ENCODE data around the gene CDKN1B.

DNA sequence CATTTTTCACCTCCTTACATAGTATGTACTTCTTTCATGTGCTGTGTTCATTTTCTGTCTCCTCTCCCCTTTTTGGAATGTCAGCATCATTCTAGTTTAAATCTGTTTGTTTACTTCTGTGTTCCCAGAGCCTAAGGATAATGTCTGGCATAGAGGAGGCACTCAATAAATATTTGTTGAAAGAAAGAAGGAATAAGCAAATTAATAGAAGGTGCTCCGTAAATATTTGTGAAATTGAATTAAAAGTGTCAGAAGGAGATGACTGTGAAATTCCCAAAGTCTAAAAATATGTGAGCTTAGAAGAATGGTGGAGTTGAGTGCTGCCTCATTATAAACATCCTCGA, 3.3 kb upstream of the CDKN1B start:
- no peak for TF ChIP-seq POLR2AphosphoS5 (IDR thresholded peaks at IDR 0.05; ENCODE audit: low read depth, low read length)
- TF ChIP-seq, protein P1, sequence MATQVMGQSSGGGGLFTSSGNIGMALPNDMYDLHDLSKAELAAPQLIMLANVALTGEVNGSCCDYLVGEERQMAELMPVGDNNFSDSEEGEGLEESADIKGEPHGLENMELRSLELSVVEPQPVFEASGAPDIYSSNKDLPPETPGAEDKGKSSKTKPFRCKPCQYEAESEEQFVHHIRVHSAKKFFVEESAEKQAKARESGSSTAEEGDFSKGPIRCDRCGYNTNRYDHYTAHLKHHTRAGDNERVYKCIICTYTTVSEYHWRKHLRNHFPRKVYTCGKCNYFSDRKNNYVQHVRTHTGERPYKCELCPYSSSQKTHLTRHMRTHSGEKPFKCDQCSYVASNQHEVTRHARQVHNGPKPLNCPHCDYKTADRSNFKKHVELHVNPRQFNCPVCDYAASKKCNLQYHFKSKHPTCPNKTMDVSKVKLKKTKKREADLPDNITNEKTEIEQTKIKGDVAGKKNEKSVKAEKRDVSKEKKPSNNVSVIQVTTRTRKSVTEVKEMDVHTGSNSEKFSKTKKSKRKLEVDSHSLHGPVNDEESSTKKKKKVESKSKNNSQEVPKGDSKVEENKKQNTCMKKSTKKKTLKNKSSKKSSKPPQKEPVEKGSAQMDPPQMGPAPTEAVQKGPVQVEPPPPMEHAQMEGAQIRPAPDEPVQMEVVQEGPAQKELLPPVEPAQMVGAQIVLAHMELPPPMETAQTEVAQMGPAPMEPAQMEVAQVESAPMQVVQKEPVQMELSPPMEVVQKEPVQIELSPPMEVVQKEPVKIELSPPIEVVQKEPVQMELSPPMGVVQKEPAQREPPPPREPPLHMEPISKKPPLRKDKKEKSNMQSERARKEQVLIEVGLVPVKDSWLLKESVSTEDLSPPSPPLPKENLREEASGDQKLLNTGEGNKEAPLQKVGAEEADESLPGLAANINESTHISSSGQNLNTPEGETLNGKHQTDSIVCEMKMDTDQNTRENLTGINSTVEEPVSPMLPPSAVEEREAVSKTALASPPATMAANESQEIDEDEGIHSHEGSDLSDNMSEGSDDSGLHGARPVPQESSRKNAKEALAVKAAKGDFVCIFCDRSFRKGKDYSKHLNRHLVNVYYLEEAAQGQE (IDR thresholded peaks at IDR 0.05; ENCODE audit: insufficient read depth in 1 of 2, low read depth in 2 of 2, low read length in 2 of 2) = no peak

All from PFSK-1 (cell line).